ENCODE results near the gene NTRK2. TPM values are rescaled to one million over a fixed set of nuclear protein-coding genes. Genes with fewer than 3 reads are reported as not detected.

The NTRK2 gene
- total and polyA plus RNA-seq, 4 donors: 0.26 to 1.4 (median 0.56) TPM

DNA sequence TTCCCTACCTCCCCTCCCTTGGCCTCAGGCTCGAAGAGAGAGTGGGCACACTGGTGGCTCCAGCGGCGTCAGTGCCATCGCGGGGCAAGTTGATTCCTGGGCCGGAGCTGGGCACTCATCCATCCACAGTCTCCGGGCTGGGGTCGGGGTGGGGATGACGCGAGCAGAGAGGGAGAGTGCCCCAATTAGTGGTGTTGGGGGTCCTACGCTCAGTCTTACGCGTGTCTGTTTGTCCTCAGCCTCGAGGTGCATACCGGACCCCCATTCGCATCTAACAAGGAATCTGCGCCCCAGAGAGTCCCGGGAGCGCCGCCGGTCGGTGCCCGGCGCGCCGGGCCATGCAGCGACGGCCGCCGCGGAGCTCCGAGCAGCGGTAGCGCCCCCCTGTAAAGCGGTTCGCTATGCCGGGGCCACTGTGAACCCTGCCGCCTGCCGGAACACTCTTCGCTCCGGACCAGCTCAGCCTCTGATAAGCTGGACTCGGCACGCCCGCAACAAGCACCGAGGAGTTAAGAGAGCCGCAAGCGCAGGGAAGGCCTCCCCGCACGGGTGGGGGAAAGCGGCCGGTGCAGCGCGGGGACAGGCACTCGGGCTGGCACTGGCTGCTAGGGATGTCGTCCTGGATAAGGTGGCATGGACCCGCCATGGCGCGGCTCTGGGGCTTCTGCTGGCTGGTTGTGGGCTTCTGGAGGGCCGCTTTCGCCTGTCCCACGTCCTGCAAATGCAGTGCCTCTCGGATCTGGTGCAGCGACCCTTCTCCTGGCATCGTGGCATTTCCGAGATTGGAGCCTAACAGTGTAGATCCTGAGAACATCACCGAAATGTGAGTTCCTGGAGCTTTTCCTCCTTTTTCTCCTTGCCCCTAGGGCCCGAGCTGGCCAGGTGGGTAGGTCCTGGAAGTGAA, 861 bp downstream of the NTRK2 start (continued):
- TF ChIP-seq, protein P1, sequence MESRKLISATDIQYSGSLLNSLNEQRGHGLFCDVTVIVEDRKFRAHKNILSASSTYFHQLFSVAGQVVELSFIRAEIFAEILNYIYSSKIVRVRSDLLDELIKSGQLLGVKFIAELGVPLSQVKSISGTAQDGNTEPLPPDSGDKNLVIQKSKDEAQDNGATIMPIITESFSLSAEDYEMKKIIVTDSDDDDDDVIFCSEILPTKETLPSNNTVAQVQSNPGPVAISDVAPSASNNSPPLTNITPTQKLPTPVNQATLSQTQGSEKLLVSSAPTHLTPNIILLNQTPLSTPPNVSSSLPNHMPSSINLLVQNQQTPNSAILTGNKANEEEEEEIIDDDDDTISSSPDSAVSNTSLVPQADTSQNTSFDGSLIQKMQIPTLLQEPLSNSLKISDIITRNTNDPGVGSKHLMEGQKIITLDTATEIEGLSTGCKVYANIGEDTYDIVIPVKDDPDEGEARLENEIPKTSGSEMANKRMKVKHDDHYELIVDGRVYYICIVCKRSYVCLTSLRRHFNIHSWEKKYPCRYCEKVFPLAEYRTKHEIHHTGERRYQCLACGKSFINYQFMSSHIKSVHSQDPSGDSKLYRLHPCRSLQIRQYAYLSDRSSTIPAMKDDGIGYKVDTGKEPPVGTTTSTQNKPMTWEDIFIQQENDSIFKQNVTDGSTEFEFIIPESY (IDR thresholded peaks at IDR 0.05): no peak
- TF ChIP-seq REST (IDR thresholded peaks at IDR 0.05): no peak
- TF ChIP-seq SP1 (IDR thresholded peaks at IDR 0.05): no peak

- Histone ChIP-seq H3K9ac (ENCODE audit: low read depth in 1 of 2, low read length in 2 of 2) (no peak overlapping the region), H3K4me1 (ENCODE audit: control insufficient read depth in 4 of 4, insufficient read depth in 4 of 4, low read length in 3 of 4) (peaks cover 10 to 32% (median 31%) of the 10 kb centered on the region in 4 donors), H3K27ac (ENCODE audit: low read depth in 1 of 2, low read length in 2 of 2) (no peak overlapping the region), H3K27me3 (ENCODE audit: control insufficient read depth in 4 of 4, insufficient read depth in 4 of 4, low read length in 3 of 4) (peaks cover 3 to 16% (median 14%) of the 10 kb centered on the region in 4 donors), H3K9me3 (ENCODE audit: control insufficient read depth in 4 of 4, low read length in 3 of 4) (no peaks in the 10 kb centered on the region), H3K4me3 (ENCODE audit: low read depth in 1 of 3, low read length in 3 of 3) (no peak overlapping the region), H3K36me3 (ENCODE audit: control insufficient read depth in 4 of 4, insufficient read depth in 3 of 4, low read depth in 1 of 4, low read length in 3 of 4) (no peaks in the 10 kb centered on the region)
- no peak for DNase-seq (ENCODE audit: low spot score)
- 84% methylated on average over 9 of the region's 9 CpGs for WGBS
- TF ChIP-seq GABPA (IDR thresholded peaks at IDR 0.05 in 1 of 2, conservative IDR thresholded peaks at IDR 0.05 in 1 of 2) (no peak), RAD21 (IDR thresholded peaks at IDR 0.05) (no peak), FOXA1 (IDR thresholded peaks at IDR 0.05) (no peak), JUND (IDR thresholded peaks at IDR 0.05) (no peak), NR2F2 (IDR thresholded peaks at IDR 0.05) (no peak), EGR1 (IDR thresholded peaks at IDR 0.05; ENCODE audit: low read depth in 2 of 2) (no peak)
- TF ChIP-seq, protein P2, sequence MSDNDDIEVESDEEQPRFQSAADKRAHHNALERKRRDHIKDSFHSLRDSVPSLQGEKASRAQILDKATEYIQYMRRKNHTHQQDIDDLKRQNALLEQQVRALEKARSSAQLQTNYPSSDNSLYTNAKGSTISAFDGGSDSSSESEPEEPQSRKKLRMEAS (IDR thresholded peaks at IDR 0.05): no peak
- TF ChIP-seq, protein P3, sequence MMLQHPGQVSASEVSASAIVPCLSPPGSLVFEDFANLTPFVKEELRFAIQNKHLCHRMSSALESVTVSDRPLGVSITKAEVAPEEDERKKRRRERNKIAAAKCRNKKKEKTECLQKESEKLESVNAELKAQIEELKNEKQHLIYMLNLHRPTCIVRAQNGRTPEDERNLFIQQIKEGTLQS (IDR thresholded peaks at IDR 0.05): no peak
These were observed 2.3 kb downstream of the NTRK2 start for GRCh38 chr9:84671586-84672521.
